Spinal cord (tissue), 10 donors: ENCODE data around the gene NT5E. TPM values are rescaled to one million over a fixed set of nuclear protein-coding genes. Genes with fewer than 3 reads are reported as not detected.
"Not testable (repeated sequence)": the region's sequence is repeated elsewhere in the genome, so short reads cannot be mapped to it uniquely, and the experiment has no call there.

Experiments used
- DNase-seq, 6 donors: peaks; one replicate each; pipeline versions ENCODE4 v3.0.0 to v3.0.0-alpha.2; 2013 to 2015; ENCODE audit warnings: low spot score in 6 of 6, low read depth in 4 of 6
- H3K27ac ChIP-seq: one replicate; pipeline ENCODE4 v1.5.1; 2013; ENCODE audit warnings: low read depth, low read length, control low read depth
- H3K27me3 ChIP-seq: one replicate; pipeline ENCODE4 v1.6.1; 2013; ENCODE audit warnings: low read length; ENCODE audit not compliant: control insufficient read depth, insufficient read depth
- H3K36me3 ChIP-seq: one replicate; pipeline ENCODE4 v1.6.1; 2013; ENCODE audit warnings: low read length; ENCODE audit not compliant: control insufficient read depth, insufficient read depth
- H3K4me1 ChIP-seq: one replicate; pipeline ENCODE4 v1.6.1; 2013; ENCODE audit warnings: low read length; ENCODE audit not compliant: control insufficient read depth, insufficient read depth
- H3K4me3 ChIP-seq: one replicate; pipeline ENCODE4 v1.5.1; 2013; ENCODE audit warnings: low read depth, low read length, control low read depth
- H3K9me3 ChIP-seq: one replicate; pipeline ENCODE4 v1.6.1; 2013; ENCODE audit warnings: low read length; ENCODE audit not compliant: control insufficient read depth, insufficient read depth
- WGBS: methylation state at CpG from one replicate; pipeline ENCODE4 v1.1.5; 2013; ENCODE audit warnings: missing lambda C conversion rate; ENCODE audit not compliant: insufficient coverage; 5-methylcytosine and 5-hydroxymethylcytosine counted together
- long read RNA-seq, 4 donors: transcript quantifications; one replicate each; lab custom pipeline, GENCODE V29; 2026
- polyA plus RNA-seq, 2 donors: library from polyadenylated mRNA; unstranded; fragments of 120-200 nt; gene quantifications; one replicate each; pipeline ENCODE4 v1.2.1, GENCODE V29; 2013; ENCODE audit not compliant: insufficient read length in 2 of 2
- total RNA-seq, 2 donors: library from RNA; depleted of rRNA in 1 of 2; stranded (reverse); fragments of 120-200 nt in 1 of 2; fragments of >200 nt in 1 of 2; gene quantifications; one replicate each; pipeline versions ENCODE4 v1.2.3 to v1.2.4, GENCODE V29; 2013 to 2014
- donor health status: healthy.

NT5E gene
- 10 to 100 TPM; 15.7 to 17.6 TPM for total RNA-seq
- polyA plus RNA-seq = 10 to 100 TPM; 13.0 to 18.8 TPM
- long read RNA-seq, donor 1, partial matches to known transcripts = 0 of 4 reads
- long read RNA-seq, donor 1, other reads (novel, unspliced or antisense) = 0 of 4 reads
- long read RNA-seq, donor 2, partial matches to known transcripts = 0 of 2 reads
- long read RNA-seq, donor 2, other reads (novel, unspliced or antisense) = 0 of 2 reads
- long read RNA-seq, donor 3 = 0 reads
- long read RNA-seq, donor 4, partial matches to known transcripts = 0 of 3 reads
- long read RNA-seq, donor 4, other reads (novel, unspliced or antisense) = 0 of 3 reads

- peaks cover 14% of the 10 kb centered on the region for H3K4me1 ChIP-seq
- DNase-seq = peak; percentile 13 to 78 (median 44)
- no peaks in the 10 kb centered on the region for H3K36me3 ChIP-seq
- H3K27ac ChIP-seq = peak within 1 kb of the TSS; percentile 67
- peaks cover 43% of the 10 kb centered on the region for H3K27me3 ChIP-seq
- H3K9me3 ChIP-seq = no peaks in the 10 kb centered on the region
- WGBS = under 1% methylated on average over 90 of the region's 92 CpGs
- peak within 1 kb of the TSS; percentile 41 for H3K4me3 ChIP-seq
Observed at GRCh38 chr6:85449818-85450759, at the start of gene NT5E. NT5E (plus strand) TSS chr6:85450083; CDS start chr6:85450140, 57 bp downstream.

GRCh38 chr6:85400331-85400730, 49.6 kb upstream of the NT5E start:
- H3K9me3 ChIP-seq = peaks cover 4% of the 10 kb centered on the region
- no peak overlapping the region for H3K4me3 ChIP-seq
- H3K27ac ChIP-seq = no peak overlapping the region
- no peaks in the 10 kb centered on the region for H3K4me1 ChIP-seq
- WGBS = 78% methylated on average over 2 of the region's 4 CpGs
- H3K27me3 ChIP-seq = no peaks in the 10 kb centered on the region
- H3K36me3 ChIP-seq = no peaks in the 10 kb centered on the region
- DNase-seq = no peak

GRCh38 chr6:85401186-85402021, 48.5 kb upstream of the NT5E start:
- peaks cover 4% of the 10 kb centered on the region for H3K9me3 ChIP-seq
- WGBS = 63% methylated on average over 2 of the region's 6 CpGs
- peaks cover 3% of the 10 kb centered on the region for H3K4me1 ChIP-seq
- H3K36me3 ChIP-seq = no peaks in the 10 kb centered on the region
- no peaks in the 10 kb centered on the region for H3K27me3 ChIP-seq
- DNase-seq = no peak
- H3K4me3 ChIP-seq = no peak overlapping the region
- peak overlapping the region; percentile 15 for H3K27ac ChIP-seq

GRCh38 chr6:85402071-85402470, 47.8 kb upstream of the NT5E start:
- Histone ChIP-seq H3K36me3 (no peaks in the 10 kb centered on the region), H3K9me3 (peaks cover 2% of the 10 kb centered on the region), H3K4me3 (no peak overlapping the region), H3K27ac (no peak overlapping the region), H3K27me3 (no peaks in the 10 kb centered on the region), H3K4me1 (peaks cover 3% of the 10 kb centered on the region)
- DNase-seq = no peak

- Histone ChIP-seq H3K36me3 (no peaks in the 10 kb centered on the region), H3K4me1 (peaks cover 3% of the 10 kb centered on the region), H3K9me3 (peaks cover 1% of the 10 kb centered on the region), H3K27ac (no peak overlapping the region), H3K4me3 (no peak overlapping the region), H3K27me3 (no peaks in the 10 kb centered on the region)
- WGBS = 60% methylated on average over 1 of the region's 7 CpGs
- no peak for DNase-seq
Observed at GRCh38 chr6:85402922-85403321, 47.0 kb upstream of the NT5E start.

- peaks cover 3% of the 10 kb centered on the region for H3K4me1 ChIP-seq
- no peak for DNase-seq
- peaks cover 1% of the 10 kb centered on the region for H3K9me3 ChIP-seq
- no peaks in the 10 kb centered on the region for H3K36me3 ChIP-seq
- WGBS = 85% methylated on average over 2 of the region's 2 CpGs
- H3K27ac ChIP-seq = no peak overlapping the region
- H3K4me3 ChIP-seq = no peak overlapping the region
- no peaks in the 10 kb centered on the region for H3K27me3 ChIP-seq
Observed at GRCh38 chr6:85403331-85404015, 46.4 kb upstream of the NT5E start.

- not testable (repeated sequence) for H3K4me1 ChIP-seq, H3K4me3 ChIP-seq, H3K27ac ChIP-seq, H3K27me3 ChIP-seq, H3K36me3 ChIP-seq, DNase-seq, H3K9me3 ChIP-seq
- 100% methylated on average over 1 of the region's 4 CpGs for WGBS
Observed at GRCh38 chr6:85404016-85404563, 45.8 kb upstream of the NT5E start.

GRCh38 chr6:85404564-85405174, 45.2 kb upstream of the NT5E start:
- Histone ChIP-seq H3K4me1 (peaks cover 3% of the 10 kb centered on the region), H3K4me3 (no peak overlapping the region), H3K27ac (peak overlapping the region; percentile 19), H3K9me3 (peaks cover 1% of the 10 kb centered on the region), H3K27me3 (no peaks in the 10 kb centered on the region), H3K36me3 (no peaks in the 10 kb centered on the region)
- WGBS = 74% methylated on average over 8 of the region's 12 CpGs
- DNase-seq = peak in 2 of 6 donors; percentile 5 to 23
